Vagina (tissue), 2 donors: Measurements from ENCODE around the gene SMARCC1.

Experiments
- POLR2AphosphoS5 ChIP-seq, 2 donors: sonication (generic); formaldehyde crosslinking; IDR thresholded peaks; one replicate each; pipeline ENCODE4 v1.9.0; 2017; ENCODE audit warnings: antibody characterized with exemption in 2 of 2, mild to moderate bottlenecking in 2 of 2, low read depth in 1 of 2; ENCODE audit not compliant: insufficient read depth in 1 of 2
- TF ChIP-seq, protein P1 (sequence below), 3 experiments: fragments of 450-650 bp in 2 of 3; fragments of 200-600 bp in 1 of 3; sonication (generic) in 1 of 3; IDR thresholded peaks; one replicate each; pipeline ENCODE4 v1.5.1; 2017 to 2019; ENCODE audit warnings: antibody characterized with exemption in 3 of 3, mild to moderate bottlenecking in 2 of 3, moderate library complexity in 2 of 3

DNA sequence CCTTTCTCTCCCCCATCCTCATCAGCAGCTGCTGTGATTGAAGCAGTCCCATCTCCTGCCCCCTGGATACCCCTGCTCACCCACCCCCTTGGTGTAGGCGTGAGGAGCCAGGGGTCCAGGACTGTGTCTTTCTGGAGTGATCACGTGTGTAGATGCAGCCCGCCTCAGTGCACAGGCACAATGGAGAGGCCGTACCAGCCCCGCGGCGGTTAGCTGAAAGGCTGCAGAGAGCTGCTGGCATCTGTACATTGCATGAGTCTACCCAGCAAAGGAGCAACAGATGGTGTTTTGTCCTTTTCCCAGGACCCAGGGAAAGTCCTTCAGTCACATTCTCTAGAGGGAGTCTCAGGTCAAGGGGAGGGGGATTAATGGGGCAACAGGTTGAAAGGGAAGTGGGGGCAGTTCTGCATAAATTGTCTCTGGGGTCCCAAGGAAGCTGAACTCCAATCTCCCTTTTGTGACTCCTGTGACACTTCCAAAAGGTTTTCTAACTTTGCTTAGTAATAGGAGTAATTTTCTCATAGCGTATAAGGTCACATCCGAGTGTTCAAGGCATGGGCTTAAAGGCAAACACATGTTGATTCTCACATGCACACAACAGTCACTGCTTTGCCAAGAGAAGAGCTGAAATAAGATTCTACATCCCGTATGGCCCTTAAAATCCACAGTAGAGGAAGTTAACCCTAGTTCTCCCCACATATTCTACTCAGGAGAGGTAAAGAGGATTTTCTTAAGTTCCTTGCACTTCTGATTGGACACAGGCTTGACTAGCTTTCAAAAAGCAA, 210.1 kb downstream of the SMARCC1 start:
- TF ChIP-seq, protein P1, sequence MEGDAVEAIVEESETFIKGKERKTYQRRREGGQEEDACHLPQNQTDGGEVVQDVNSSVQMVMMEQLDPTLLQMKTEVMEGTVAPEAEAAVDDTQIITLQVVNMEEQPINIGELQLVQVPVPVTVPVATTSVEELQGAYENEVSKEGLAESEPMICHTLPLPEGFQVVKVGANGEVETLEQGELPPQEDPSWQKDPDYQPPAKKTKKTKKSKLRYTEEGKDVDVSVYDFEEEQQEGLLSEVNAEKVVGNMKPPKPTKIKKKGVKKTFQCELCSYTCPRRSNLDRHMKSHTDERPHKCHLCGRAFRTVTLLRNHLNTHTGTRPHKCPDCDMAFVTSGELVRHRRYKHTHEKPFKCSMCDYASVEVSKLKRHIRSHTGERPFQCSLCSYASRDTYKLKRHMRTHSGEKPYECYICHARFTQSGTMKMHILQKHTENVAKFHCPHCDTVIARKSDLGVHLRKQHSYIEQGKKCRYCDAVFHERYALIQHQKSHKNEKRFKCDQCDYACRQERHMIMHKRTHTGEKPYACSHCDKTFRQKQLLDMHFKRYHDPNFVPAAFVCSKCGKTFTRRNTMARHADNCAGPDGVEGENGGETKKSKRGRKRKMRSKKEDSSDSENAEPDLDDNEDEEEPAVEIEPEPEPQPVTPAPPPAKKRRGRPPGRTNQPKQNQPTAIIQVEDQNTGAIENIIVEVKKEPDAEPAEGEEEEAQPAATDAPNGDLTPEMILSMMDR (IDR thresholded peaks at IDR 0.05): no peak
- no peak for TF ChIP-seq POLR2AphosphoS5 (IDR thresholded peaks at IDR 0.05; ENCODE audit: insufficient read depth in 1 of 2, low read depth in 1 of 2)
